PC-9 (cell line): Measurements from ENCODE around the gene ADRB1. TPM values are rescaled to one million over a fixed set of nuclear protein-coding genes. Genes with fewer than 3 reads are reported as not detected.

ENCODE experiments used
- BruUV-seq: library from RNA; stranded (reverse); fragments of 400-500 nt; replicated peaks from 2 replicates; lab custom pipeline; 2021; lab: Mats Ljungman, UMichigan
- CTCF ChIA-PET: fragments of 300-600 bp; sonication (Branson Sonifier 250); formaldehyde crosslinking; loops from one replicate; lab custom pipeline; 2022; ENCODE audit warnings: antibody characterized with exemption; lab: Charles Lee
- POLR2A ChIA-PET: fragments of 300-600 bp; sonication (Branson Sonifier 250); formaldehyde crosslinking; loops from one replicate; lab custom pipeline; 2022; ENCODE audit warnings: antibody characterized with exemption; ENCODE audit not compliant: unreplicated experiment; lab: Charles Lee
- DNase-seq, 2 experiments: peaks; one replicate each; pipeline versions ENCODE4 v3.0.0 to v3.0.0-alpha.2; 2015 to 2022; ENCODE audit warnings: mixed read lengths in 1 of 2
- H2AFZ ChIP-seq: fragments of 200-600 bp; sonication (generic); 2 replicates; pipeline ENCODE4 v1.8.1; 2017; ENCODE audit warnings: antibody characterized with exemption
- H3F3A ChIP-seq: fragments of 200-600 bp; sonication (generic); 2 replicates; pipeline ENCODE4 v1.8.1; 2017; ENCODE audit warnings: antibody characterized with exemption, mild to moderate bottlenecking, low read depth; ENCODE audit not compliant: insufficient read depth
- H3K27ac ChIP-seq: fragments of 200-600 bp; sonication (generic); 2 replicates; pipeline ENCODE4 v1.6.1; 2016; ENCODE audit warnings: mixed run types
- H3K27me3 ChIP-seq: fragments of 200-600 bp; sonication (generic); 2 replicates; pipeline ENCODE4 v1.6.1; 2016; ENCODE audit warnings: low read depth, mixed run types; ENCODE audit not compliant: insufficient read depth
- H3K36me3 ChIP-seq: fragments of 200-600 bp; sonication (generic); 2 replicates; pipeline ENCODE4 v1.6.1; 2016; ENCODE audit warnings: low read depth, mixed run types
- H3K4me1 ChIP-seq: fragments of 200-600 bp; sonication (generic); replicated peaks from 2 replicates; pipeline ENCODE4 v1.6.1; 2016; ENCODE audit warnings: mixed run types; ENCODE audit not compliant: insufficient read depth
- H3K4me2 ChIP-seq: fragments of 200-600 bp; sonication (generic); 2 replicates; pipeline ENCODE4 v1.6.1; 2017; ENCODE audit warnings: mixed run types
- H3K4me3 ChIP-seq: fragments of 200-600 bp; sonication (generic); 2 replicates; pipeline ENCODE4 v1.6.1; 2016; ENCODE audit warnings: mixed run types
- H3K79me2 ChIP-seq: fragments of 200-600 bp; sonication (generic); 2 replicates; pipeline ENCODE4 v1.6.1; 2017; ENCODE audit warnings: low read depth, mixed run types
- H3K9me2 ChIP-seq: fragments of 200-600 bp; sonication (generic); 2 replicates; pipeline ENCODE4 v1.8.1; 2017; ENCODE audit warnings: mild to moderate bottlenecking; ENCODE audit not compliant: insufficient read depth
- H3K9me3 ChIP-seq: fragments of 200-600 bp; sonication (generic); 2 replicates; pipeline ENCODE4 v1.8.1; 2016; ENCODE audit warnings: low read depth; ENCODE audit not compliant: insufficient read depth
- H4K20me1 ChIP-seq: fragments of 200-600 bp; sonication (generic); 2 replicates; pipeline ENCODE4 v1.8.1; 2017; ENCODE audit not compliant: insufficient read depth
- EZH2 ChIP-seq: fragments of 200-600 bp; sonication (generic); IDR thresholded peaks from 2 replicates; pipeline ENCODE4 v1.8.0; 2017; ENCODE audit warnings: antibody characterized with exemption, low read depth
- intact Hi-C: fragments of 100-400 bp; cut with micrococcal nuclease; formaldehyde crosslinking; loops from one replicate; pipeline ENCODE4 v1.10.0; 2022; ENCODE audit not compliant: unreplicated experiment
- total RNA-seq: library from RNA; stranded (reverse); gene quantifications from 2 replicates; pipeline ENCODE4 v1.2.3, GENCODE V29; 2021
- TF ChIP-seq, protein P1 (sequence below): fragments of 200-600 bp; sonication (generic); conservative IDR thresholded peaks from 2 replicates; pipeline ENCODE4 v1.6.1; 2017; ENCODE audit warnings: mixed run types, antibody characterized with exemption, mild to moderate bottlenecking, moderate library complexity

ADRB1 gene
- total RNA-seq, 1 experiment from 2014 or later = 0.48 TPM

DNA sequence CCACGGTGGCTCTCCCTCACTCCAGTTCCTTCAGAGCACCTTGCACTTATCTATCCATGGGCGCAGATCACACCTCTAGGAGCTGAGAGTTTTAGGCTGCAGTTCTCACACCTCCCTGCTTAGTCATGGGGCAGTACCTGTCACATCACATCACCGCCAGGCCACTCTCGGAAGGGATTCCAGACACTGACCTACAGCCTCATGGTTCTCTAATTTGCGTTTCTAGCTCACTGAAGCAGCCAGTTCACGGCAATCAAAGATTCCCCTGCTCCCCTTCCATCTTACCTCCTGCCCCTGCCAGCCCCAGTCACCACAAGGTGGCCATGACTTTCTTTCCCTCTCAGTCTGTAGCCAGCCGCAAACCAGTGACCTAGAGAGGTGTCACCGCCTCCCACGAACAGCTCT, 34.2 kb downstream of the ADRB1 start:
- H3K79me2 ChIP-seq = no peaks in the 10 kb centered on the region
- no peaks in the 10 kb centered on the region for H3F3A ChIP-seq
- no peaks in the 10 kb centered on the region for H3K36me3 ChIP-seq
- H3K4me1 ChIP-seq = no peaks in the 10 kb centered on the region; the same call in 1 of the 2 replicates
- TF ChIP-seq, protein P1, sequence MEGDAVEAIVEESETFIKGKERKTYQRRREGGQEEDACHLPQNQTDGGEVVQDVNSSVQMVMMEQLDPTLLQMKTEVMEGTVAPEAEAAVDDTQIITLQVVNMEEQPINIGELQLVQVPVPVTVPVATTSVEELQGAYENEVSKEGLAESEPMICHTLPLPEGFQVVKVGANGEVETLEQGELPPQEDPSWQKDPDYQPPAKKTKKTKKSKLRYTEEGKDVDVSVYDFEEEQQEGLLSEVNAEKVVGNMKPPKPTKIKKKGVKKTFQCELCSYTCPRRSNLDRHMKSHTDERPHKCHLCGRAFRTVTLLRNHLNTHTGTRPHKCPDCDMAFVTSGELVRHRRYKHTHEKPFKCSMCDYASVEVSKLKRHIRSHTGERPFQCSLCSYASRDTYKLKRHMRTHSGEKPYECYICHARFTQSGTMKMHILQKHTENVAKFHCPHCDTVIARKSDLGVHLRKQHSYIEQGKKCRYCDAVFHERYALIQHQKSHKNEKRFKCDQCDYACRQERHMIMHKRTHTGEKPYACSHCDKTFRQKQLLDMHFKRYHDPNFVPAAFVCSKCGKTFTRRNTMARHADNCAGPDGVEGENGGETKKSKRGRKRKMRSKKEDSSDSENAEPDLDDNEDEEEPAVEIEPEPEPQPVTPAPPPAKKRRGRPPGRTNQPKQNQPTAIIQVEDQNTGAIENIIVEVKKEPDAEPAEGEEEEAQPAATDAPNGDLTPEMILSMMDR = no peak
- TF ChIP-seq EZH2 = no peak
- POLR2A ChIA-PET = no interaction called here
- intact Hi-C loops = no loop called here
- H3K9me3 ChIP-seq = no peaks in the 10 kb centered on the region
- H3K9me2 ChIP-seq = no peaks in the 10 kb centered on the region
- CTCF ChIA-PET = no interaction called here
- H3K4me2 ChIP-seq = no peak overlapping the region
- H3K27me3 ChIP-seq = no peaks in the 10 kb centered on the region
- no peak overlapping the region for H2AFZ ChIP-seq
- DNase-seq = no peak
- no peak overlapping the region for H3K27ac ChIP-seq
- H3K4me3 ChIP-seq = no peak overlapping the region
- no TSS peak for BruUV-seq
- no peaks in the 10 kb centered on the region for H4K20me1 ChIP-seq

DNA sequence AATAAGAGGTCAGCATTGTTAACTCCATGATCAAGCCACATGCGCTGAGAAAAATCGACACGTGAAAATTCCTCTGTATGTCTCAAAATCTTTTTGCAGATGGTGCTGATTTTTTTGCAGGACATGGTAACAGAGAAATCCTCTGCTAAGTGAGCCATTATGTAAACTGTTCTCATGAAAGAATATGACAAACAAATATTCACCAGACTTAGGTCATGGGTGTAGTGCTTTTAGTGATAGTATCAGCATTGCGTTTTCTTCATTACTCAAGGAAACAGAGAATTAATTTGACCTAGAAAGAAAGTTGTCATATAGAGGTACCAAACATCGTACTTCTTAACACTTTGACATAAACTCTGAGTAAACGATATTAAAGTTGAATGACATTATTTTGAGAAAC, 34.7 kb downstream of the ADRB1 start:
- ChIA-PET POLR2A (no interaction called here), CTCF (no interaction called here)
- Histone ChIP-seq H3K27ac (no peak overlapping the region), H2AFZ (no peak overlapping the region), H3K4me2 (no peak overlapping the region), H3K36me3 (no peaks in the 10 kb centered on the region), H3K9me2 (no peaks in the 10 kb centered on the region), H4K20me1 (no peaks in the 10 kb centered on the region), H3K4me3 (no peak overlapping the region), H3K27me3 (no peaks in the 10 kb centered on the region), H3K9me3 (no peaks in the 10 kb centered on the region), H3K79me2 (no peaks in the 10 kb centered on the region), H3F3A (no peaks in the 10 kb centered on the region), H3K4me1 (no peaks in the 10 kb centered on the region; the same call in 1 of the 2 replicates)
- BruUV-seq = no TSS peak
- no peak for TF ChIP-seq EZH2
- TF ChIP-seq, protein P1 = no peak
- intact Hi-C loops = no loop called here
- no peak for DNase-seq

DNA sequence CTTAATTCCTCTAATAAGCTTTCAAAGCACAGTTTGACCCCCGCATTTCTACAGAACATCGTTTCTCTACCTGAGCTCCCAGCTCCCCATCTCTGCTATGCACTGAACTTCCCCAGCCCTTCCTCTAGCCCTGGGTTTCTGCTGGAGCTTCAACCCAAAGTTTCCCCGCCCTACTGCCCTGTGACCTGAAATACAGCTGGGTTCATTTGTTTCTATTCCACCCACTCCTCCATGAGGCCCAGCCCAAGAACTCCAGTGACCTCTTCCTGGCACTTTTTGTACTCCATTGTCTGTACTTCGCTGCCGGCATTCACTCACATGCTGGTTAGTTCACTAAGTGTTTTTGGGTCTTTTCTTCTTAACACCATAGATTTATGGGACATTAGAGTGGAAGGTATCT, 35.8 kb downstream of the ADRB1 start:
- Histone ChIP-seq H3K27ac (no peak overlapping the region), H3K9me3 (no peaks in the 10 kb centered on the region), H4K20me1 (no peaks in the 10 kb centered on the region), H3K9me2 (no peaks in the 10 kb centered on the region), H2AFZ (no peak overlapping the region), H3K79me2 (no peaks in the 10 kb centered on the region), H3F3A (no peaks in the 10 kb centered on the region), H3K4me1 (no peaks in the 10 kb centered on the region; the same call in 1 of the 2 replicates), H3K4me3 (no peak overlapping the region), H3K27me3 (no peaks in the 10 kb centered on the region), H3K4me2 (no peak overlapping the region), H3K36me3 (no peaks in the 10 kb centered on the region)
- intact Hi-C loops = no loop called here
- no peak for DNase-seq
- ChIA-PET POLR2A (no interaction called here), CTCF (no interaction called here)
- TF ChIP-seq EZH2 = no peak
- TF ChIP-seq, protein P1 = no peak
- BruUV-seq = no TSS peak
